ENCODE data around the gene MME.
"Not testable (repeated sequence)": the region's sequence is repeated elsewhere in the genome, so short reads cannot be mapped to it uniquely, and the experiment has no call there.

MME gene

DNA sequence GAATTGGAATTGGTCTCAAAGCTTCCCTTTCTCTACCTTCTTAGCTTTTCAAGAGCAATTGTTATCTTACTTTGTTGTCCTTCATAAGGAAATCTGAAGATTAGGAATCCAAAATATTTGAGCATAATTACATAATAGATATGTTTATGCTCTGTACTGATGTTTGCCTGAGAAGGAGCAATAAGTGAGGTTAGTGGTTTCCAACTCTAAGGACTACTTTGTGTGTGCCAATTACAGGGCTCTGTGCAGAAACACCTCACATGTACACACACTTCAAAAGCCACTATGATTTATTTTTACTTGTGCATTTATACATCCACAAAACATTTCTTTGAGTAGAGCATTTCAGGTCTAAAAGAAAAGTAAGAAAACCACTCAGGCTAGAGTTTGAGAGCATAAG is 49.9 kb downstream of the MME start:
- peaks cover 23% of the 10 kb centered on the region for H3K4me1 ChIP-seq (ENCODE audit: insufficient read depth, poor library complexity, severe bottlenecking)
- TF ChIP-seq, protein P1, sequence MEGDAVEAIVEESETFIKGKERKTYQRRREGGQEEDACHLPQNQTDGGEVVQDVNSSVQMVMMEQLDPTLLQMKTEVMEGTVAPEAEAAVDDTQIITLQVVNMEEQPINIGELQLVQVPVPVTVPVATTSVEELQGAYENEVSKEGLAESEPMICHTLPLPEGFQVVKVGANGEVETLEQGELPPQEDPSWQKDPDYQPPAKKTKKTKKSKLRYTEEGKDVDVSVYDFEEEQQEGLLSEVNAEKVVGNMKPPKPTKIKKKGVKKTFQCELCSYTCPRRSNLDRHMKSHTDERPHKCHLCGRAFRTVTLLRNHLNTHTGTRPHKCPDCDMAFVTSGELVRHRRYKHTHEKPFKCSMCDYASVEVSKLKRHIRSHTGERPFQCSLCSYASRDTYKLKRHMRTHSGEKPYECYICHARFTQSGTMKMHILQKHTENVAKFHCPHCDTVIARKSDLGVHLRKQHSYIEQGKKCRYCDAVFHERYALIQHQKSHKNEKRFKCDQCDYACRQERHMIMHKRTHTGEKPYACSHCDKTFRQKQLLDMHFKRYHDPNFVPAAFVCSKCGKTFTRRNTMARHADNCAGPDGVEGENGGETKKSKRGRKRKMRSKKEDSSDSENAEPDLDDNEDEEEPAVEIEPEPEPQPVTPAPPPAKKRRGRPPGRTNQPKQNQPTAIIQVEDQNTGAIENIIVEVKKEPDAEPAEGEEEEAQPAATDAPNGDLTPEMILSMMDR (IDR thresholded peaks at IDR 0.05; ENCODE audit: poor library complexity, severe bottlenecking) = no peak
- no peaks in the 10 kb centered on the region for H3K27me3 ChIP-seq (ENCODE audit: insufficient read depth, poor library complexity, severe bottlenecking)
- H3K4me3 ChIP-seq (ENCODE audit: severe bottlenecking) = no peak overlapping the region
- ATAC-seq (ENCODE audit: low read depth) = no peak
- H3K9me3 ChIP-seq (ENCODE audit: severe bottlenecking) = no peaks in the 10 kb centered on the region
- no peak overlapping the region for H3K27ac ChIP-seq (ENCODE audit: poor library complexity, severe bottlenecking)
- no peak for DNase-seq (ENCODE audit: low spot score)
- H3K36me3 ChIP-seq (ENCODE audit: low read depth) = 0 out of 2 replicates have a peak, but pooled peaks cover 3% of the 10 kb centered on the region

DNA sequence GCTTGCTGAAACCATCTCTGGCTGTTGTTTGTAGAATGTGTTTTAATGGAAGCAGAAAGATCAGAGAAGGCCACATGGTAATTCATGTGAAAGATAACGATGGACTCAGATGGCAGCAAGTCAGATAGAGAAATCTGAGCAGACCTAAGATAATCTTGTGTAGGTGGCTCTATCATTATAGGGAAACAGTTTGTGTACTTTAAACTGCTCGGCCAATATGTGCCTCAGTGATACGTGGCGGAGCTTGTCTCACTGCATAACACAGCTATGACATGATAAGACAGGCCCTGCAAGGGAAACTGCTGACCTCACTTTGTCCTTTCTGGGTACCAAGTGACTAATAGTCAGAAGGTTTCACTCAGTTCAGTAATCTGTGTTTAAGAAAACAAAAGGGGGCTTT is 51.0 kb downstream of the MME start:
- Histone ChIP-seq H3K4me1 (ENCODE audit: insufficient read depth, poor library complexity, severe bottlenecking) (peaks cover 18% of the 10 kb centered on the region), H3K9me3 (ENCODE audit: severe bottlenecking) (no peaks in the 10 kb centered on the region), H3K36me3 (ENCODE audit: low read depth) (no peaks in the 10 kb centered on the region), H3K27ac (ENCODE audit: poor library complexity, severe bottlenecking) (peak overlapping the region; percentile 22), H3K4me3 (ENCODE audit: severe bottlenecking) (no peak overlapping the region), H3K27me3 (ENCODE audit: insufficient read depth, poor library complexity, severe bottlenecking) (no peaks in the 10 kb centered on the region)
- ATAC-seq (ENCODE audit: low read depth) (peak; percentile 94), DNase-seq (ENCODE audit: low spot score) (no peak)
- TF ChIP-seq, protein P1 (IDR thresholded peaks at IDR 0.05; ENCODE audit: poor library complexity, severe bottlenecking) = no peak

- not testable (repeated sequence) for H3K27me3 ChIP-seq (ENCODE audit: insufficient read depth, poor library complexity, severe bottlenecking); DNase-seq (ENCODE audit: low spot score); ATAC-seq (ENCODE audit: low read depth); H3K36me3 ChIP-seq (ENCODE audit: low read depth); H3K9me3 ChIP-seq (ENCODE audit: severe bottlenecking); H3K4me3 ChIP-seq (ENCODE audit: severe bottlenecking); H3K27ac ChIP-seq (ENCODE audit: poor library complexity, severe bottlenecking)
- H3K4me1 ChIP-seq (ENCODE audit: insufficient read depth, poor library complexity, severe bottlenecking) = peaks cover 18% of the 10 kb centered on the region
These were observed 54.2 kb downstream of the MME start for GRCh38 chr3:155134311-155134710.

- Histone ChIP-seq H3K27me3 (ENCODE audit: insufficient read depth, poor library complexity, severe bottlenecking) (no peaks in the 10 kb centered on the region), H3K36me3 (ENCODE audit: low read depth) (no peaks in the 10 kb centered on the region), H3K9me3 (ENCODE audit: severe bottlenecking) (no peaks in the 10 kb centered on the region), H3K4me3 (ENCODE audit: severe bottlenecking) (no peak overlapping the region), H3K27ac (ENCODE audit: poor library complexity, severe bottlenecking) (no peak overlapping the region), H3K4me1 (ENCODE audit: insufficient read depth, poor library complexity, severe bottlenecking) (peaks cover 18% of the 10 kb centered on the region)
- no peak for DNase-seq (ENCODE audit: low spot score)
- ATAC-seq (ENCODE audit: low read depth) = no peak
- TF ChIP-seq, protein P1 (IDR thresholded peaks at IDR 0.05; ENCODE audit: poor library complexity, severe bottlenecking) = no peak
These were observed 54.9 kb downstream of the MME start for GRCh38 chr3:155135003-155135402.

DNA sequence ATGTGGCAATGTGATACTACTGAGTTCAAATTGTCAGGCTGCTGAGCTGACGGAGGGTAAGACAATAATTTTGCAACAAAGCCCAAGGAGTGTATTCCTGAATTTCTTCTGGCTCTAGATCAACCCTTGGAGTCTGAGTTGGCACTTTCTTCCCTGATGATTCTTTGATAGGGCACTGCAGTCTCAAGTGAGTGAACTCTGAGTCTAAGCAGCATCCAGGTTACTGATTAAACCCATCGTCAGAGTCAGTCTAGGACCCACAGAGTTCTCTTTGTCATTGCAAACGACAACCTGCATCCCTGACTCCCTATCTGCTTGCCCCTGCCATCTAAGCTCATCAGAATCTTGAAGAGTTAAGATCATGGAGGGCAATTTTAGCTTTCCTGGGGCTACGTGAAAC is 58.6 kb downstream of the MME start:
- DNase-seq (ENCODE audit: low spot score) = no peak
- H3K9me3 ChIP-seq (ENCODE audit: severe bottlenecking) = no peaks in the 10 kb centered on the region
- TF ChIP-seq, protein P1 (IDR thresholded peaks at IDR 0.05; ENCODE audit: poor library complexity, severe bottlenecking) = no peak
- H3K4me3 ChIP-seq (ENCODE audit: severe bottlenecking) = no peak overlapping the region
- H3K4me1 ChIP-seq (ENCODE audit: insufficient read depth, poor library complexity, severe bottlenecking) = no peaks in the 10 kb centered on the region
- no peak for ATAC-seq (ENCODE audit: low read depth)
- no peaks in the 10 kb centered on the region for H3K36me3 ChIP-seq (ENCODE audit: low read depth)
- no peak overlapping the region for H3K27ac ChIP-seq (ENCODE audit: poor library complexity, severe bottlenecking)
- H3K27me3 ChIP-seq (ENCODE audit: insufficient read depth, poor library complexity, severe bottlenecking) = no peaks in the 10 kb centered on the region
